HG02943 (cell line): ENCODE data around the gene CAT.
A peak's percentile ranks its signal among the peaks of the same experiment; 100 is the strongest.

Experiments
- ATAC-seq: cut with Tn5 transposase; IDR thresholded peaks from one replicate; pipeline ENCODE4 v1.9.1; 2021; ENCODE audit warnings: mild to moderate bottlenecking, low read depth, moderate library complexity; ENCODE audit not compliant: unreplicated experiment

CAT gene

DNA sequence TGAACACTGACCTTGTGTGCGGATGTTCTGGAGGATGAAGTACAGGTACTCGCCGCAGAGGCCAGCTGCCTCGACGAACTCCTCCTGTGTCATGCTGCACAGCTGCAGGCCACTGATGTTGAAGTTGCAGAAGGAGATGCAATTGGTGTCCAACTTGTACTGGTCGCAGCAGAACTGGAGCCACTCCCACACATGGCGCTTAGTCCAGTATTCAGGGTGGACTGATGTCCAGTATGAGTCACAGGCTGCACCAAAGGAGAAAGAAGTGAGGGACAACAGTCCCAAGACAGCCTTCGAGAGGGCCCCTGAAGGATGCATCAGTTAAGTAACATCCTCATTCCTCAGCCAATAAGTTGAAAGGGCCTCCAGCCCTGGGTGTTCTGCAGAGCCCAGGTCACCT lies 54.7 kb downstream of the CAT start:
- no peak for ATAC-seq

- ATAC-seq: no peak
Measured at GRCh38 chr11:34493926-34494595, 55.3 kb downstream of the CAT start.

GRCh38 chr11:34495239-34495723 lies 56.5 kb downstream of the CAT start:
- ATAC-seq: no peak

DNA sequence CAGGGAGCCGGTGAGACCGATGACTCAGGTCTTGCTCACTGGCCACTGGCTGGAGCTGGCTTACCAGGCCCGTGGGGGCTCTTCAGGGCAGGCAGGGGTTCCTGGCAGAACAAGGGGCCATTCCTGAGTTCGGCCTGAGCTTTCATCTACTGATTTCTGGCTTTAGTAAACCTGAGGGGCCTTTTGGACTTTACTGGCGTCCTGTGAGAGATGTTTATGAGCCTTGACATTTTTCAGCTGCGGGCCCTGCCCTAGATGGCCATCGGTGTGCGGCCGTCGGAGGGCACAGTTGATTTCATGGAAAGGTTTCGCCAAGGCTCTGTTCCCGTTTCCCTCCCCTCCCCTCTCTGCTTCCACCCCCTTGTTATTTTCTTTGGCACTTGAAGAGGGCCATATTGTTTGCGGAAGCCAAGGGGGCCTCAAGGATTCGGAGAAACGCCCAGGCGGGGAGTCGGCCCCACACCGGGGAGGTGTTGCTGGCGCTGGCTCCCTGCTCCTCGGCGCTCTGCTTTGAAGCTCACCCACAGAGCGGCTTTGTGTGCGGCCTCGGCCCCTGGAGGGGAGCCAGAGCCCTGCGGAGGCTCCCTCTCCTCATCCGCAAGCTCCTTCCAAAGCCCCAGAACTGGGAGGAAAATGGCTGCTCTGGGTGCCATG lies 57.1 kb downstream of the CAT start:
- ATAC-seq: no peak

DNA sequence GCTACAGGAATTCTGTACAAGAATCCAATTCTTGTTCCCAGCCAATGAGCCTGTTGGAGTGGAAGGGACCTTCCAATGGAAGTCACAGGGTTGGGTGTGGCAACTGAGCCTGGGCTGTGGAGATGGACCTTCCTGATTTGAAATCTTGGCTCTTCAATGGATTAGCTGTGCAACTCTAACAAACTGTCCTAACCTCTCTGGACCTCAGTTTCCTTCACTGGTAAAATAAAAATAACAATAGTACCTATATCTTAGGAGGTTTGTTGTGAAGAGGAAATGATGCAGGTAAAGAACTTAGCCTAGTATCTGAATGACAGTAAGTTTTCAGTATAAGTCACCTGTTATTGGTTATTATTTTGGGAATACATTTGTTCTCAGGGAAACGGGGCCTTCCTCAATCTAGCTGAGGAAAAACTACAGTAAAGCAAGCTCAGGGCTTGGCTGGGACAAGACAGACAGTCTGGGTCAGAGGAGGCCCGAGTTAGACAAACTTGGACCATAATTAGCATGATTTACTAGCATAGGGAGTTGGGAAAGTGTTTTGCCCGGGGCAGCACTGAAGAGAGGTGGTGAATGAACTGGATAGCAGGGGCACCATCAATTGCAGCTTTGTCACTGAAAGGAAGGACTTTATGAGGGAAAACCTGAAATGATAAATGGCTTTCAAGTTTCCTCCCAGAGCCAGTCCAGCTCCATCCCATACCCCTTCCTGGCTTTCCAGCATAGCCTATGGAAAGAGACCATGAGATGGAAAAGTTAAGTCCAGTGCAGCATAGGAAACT lies 61.2 kb downstream of the CAT start:
- ATAC-seq: no peak

DNA sequence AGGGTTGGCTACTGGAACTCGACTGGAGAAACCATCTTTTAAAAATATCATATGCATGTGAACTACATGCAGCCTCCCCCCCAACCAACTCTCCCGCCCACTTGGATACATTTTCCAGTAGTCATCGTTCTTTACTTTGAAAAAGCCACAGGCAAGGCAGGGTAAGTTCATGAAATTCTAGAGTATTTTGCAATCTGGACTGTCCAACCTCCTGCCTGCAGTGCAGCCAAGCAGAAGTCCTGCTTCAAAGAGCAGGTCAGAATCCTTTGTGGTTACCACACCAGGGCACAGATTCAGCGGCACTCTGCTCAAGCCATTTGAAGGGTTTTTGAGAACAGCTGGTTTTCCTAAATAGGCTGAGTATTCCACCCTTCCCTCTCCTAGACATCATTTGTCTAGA lies 62.8 kb downstream of the CAT start:
- ATAC-seq: no peak

DNA sequence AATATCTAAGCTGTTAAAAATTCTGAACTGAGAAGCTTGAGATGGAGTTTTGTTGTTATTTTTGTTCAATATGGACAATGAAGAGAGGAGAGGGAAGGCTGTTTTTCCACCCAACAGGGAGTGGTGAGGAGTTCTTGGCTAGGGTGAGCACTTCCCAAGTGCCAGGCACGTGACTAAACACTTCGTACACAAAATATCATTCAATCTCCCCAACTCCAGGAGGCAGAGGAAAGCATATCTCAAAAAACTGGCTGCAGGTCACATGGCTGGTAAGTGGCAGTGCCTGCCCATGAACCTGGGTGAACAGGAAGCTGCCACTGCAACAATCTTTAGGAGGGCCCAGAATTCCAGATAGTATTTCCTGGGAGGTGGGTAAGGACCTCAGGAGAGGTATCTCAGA lies 63.2 kb downstream of the CAT start:
- ATAC-seq: no peak

- no peak for ATAC-seq
Measured at GRCh38 chr11:34502949-34503348, 64.2 kb downstream of the CAT start.

DNA sequence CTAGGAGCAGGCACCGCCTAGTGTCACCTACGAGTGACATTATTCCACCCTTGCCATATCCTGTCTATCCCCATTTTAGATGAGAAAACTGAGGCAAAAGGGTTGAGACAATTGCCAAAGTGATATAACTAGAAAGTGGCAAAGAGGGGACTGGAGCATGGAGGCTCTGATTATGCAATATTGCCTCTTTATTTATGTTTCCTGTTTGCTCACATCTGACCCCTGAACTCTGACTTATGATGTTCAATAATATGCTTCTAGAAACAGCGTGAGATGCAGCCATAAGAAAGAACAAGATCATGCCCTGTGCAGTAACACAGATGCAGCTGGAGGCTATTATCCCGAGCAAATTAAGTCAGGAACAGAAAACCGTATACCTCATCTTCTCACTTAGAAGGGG lies 67.1 kb downstream of the CAT start:
- ATAC-seq: no peak

DNA sequence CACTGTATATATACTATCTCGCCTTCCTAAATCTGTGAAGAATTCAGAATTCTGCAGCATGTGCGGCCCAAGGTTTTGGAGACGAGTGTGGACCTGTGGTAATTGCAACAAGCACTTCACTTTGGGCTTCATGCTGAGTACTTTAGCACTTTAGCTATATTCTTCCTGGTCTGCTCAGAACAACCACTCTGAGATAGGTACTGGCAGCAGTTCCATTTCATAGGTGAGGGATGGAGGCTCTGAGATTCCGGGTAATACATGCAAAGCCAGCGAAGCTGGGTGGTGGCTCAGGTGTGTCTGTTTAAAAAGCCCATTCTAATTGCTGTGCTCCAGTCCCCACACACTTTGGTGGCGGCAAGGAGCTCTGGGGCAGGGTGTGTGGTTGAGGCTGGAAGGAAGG lies 68.4 kb downstream of the CAT start:
- ATAC-seq: no peak

DNA sequence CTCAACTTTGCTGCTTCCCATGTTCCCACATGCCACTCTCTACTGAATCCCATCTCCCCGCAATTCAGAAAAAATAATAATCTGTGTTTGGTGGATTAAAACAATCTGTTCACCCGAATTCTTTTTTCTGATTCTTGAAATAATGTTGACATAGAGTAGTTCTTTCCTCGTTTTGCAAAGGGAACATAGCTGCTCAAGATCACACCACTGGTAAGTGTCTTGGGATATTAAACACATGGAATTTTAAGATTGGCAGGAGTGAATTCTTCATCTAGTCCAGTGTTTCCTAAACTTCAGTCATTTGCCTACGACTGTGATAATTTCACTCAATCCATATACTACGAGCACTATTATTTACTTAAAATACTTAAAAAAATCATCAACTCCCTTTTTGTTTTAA lies 68.9 kb downstream of the CAT start:
- ATAC-seq: no peak

- ATAC-seq: no peak
Measured at GRCh38 chr11:34508524-34508923, 69.8 kb downstream of the CAT start.

- no peak for ATAC-seq
Measured at GRCh38 chr11:34509336-34509876, 70.7 kb downstream of the CAT start.

GRCh38 chr11:34510218-34510617 lies 71.5 kb downstream of the CAT start:
- ATAC-seq: no peak

- ATAC-seq: no peak
Measured at GRCh38 chr11:34510673-34511072, 71.9 kb downstream of the CAT start.

- peak; percentile 90 for ATAC-seq
Measured at GRCh38 chr11:34512840-34513681, 74.3 kb downstream of the CAT start.

- ATAC-seq: no peak
Measured at GRCh38 chr11:34513682-34514449, 75.1 kb downstream of the CAT start, which contains the start of gene ELF5. Gene ELF5, minus strand, starts transcription at chr11:34513794. Its CDS starts 8,045 bp downstream, at chr11:34505749.

DNA sequence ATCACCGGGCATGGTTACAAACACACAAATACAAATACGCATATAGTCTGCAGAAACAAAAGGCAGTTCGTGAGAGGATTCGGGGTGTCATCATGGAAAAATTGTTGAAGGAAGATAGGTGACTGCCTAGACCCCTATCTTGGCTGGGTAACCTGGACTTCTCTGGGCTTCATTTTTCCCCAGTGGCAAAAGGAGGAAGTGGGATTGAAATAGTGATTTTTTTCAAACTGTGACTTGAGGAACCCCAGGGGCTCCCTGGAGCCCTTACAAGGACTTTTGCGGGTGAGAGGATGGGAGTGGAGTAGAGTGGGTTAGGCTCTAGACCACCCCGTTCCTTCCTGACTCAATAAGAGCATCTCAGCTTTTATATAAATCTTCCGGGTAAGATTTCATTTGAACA lies 75.9 kb downstream of the CAT start:
- ATAC-seq: no peak

- ATAC-seq: no peak
Measured at GRCh38 chr11:34516247-34517040, 77.7 kb downstream of the CAT start.
